ENCODE results near the gene DBF4.

DNA sequence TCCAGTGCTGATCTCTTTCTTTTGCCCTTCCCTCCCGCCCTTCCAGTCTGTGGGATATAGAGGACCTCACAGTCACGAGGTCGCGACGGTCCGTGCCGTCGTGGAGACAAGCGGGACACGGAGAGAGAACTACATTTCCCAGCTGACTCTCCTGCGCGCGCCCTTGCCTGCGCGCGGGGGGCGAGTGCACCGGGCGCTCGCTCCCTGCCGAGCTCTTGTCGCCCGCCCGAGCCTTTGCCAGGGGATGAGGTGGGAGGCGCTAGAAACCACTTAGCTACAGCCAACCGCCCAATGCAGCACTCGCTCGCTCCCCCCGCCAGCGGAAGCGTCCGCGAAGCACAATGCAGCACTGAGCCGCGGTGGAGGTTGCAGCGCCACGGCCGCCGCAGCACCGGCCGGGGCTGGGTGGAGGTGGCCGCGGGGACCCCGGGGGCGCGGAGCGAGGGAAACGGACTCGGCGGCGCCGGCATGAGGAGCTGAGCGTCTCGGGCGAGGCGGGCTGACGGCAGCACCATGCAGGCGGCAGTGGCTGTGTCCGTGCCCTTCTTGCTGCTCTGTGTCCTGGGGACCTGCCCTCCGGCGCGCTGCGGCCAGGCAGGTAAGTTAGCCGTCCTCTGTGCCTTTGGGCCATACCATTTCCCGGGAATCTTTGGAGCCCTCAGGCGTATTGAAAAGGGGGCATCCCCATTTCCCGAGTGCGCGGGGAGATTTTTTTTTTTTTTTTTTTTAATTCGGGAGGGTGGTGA is 57.8 kb downstream of the DBF4 start, which contains the start of gene ADAM22:
- no peak for TF ChIP-seq POLR2A (IDR thresholded peaks at IDR 0.05)
- TF ChIP-seq CTCF (IDR thresholded peaks at IDR 0.05): no peak
